ENCODE data around the gene GSTCD. TPM values are rescaled to one million over a fixed set of nuclear protein-coding genes. Genes with fewer than 3 reads are reported as not detected.

Gene GSTCD
- polyA plus RNA-seq, 1 experiment: 12.1 TPM

GRCh38 chr4:105895583-105896460, 187.2 kb downstream of the GSTCD start:
- DNase-seq (ENCODE audit: low read depth, low spot score): no peak
- H3K4me3 ChIP-seq (ENCODE audit: low read depth, low read length): no peak overlapping the region
- TF ChIP-seq, protein P1, sequence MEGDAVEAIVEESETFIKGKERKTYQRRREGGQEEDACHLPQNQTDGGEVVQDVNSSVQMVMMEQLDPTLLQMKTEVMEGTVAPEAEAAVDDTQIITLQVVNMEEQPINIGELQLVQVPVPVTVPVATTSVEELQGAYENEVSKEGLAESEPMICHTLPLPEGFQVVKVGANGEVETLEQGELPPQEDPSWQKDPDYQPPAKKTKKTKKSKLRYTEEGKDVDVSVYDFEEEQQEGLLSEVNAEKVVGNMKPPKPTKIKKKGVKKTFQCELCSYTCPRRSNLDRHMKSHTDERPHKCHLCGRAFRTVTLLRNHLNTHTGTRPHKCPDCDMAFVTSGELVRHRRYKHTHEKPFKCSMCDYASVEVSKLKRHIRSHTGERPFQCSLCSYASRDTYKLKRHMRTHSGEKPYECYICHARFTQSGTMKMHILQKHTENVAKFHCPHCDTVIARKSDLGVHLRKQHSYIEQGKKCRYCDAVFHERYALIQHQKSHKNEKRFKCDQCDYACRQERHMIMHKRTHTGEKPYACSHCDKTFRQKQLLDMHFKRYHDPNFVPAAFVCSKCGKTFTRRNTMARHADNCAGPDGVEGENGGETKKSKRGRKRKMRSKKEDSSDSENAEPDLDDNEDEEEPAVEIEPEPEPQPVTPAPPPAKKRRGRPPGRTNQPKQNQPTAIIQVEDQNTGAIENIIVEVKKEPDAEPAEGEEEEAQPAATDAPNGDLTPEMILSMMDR (IDR thresholded peaks at IDR 0.05; ENCODE audit: low read depth, low read length): no peak
- H3K27me3 ChIP-seq (ENCODE audit: control insufficient read depth, insufficient read depth, low read length): peaks cover 46% of the 10 kb centered on the region
- CTCF ChIA-PET: no interaction called here
- POLR2A ChIA-PET: interaction anchor here (0.7 kb wide), 1 partner anchor 14 kb away, joined by 4 read pairs; no protein-coding TSS in a partner anchor
- H3K27ac ChIP-seq (ENCODE audit: low read depth, low read length): no peak overlapping the region
- H3K9me3 ChIP-seq (ENCODE audit: control insufficient read depth, insufficient read depth, low read length): peaks cover 3% of the 10 kb centered on the region; the same call in 1 of the 2 replicates

DNA sequence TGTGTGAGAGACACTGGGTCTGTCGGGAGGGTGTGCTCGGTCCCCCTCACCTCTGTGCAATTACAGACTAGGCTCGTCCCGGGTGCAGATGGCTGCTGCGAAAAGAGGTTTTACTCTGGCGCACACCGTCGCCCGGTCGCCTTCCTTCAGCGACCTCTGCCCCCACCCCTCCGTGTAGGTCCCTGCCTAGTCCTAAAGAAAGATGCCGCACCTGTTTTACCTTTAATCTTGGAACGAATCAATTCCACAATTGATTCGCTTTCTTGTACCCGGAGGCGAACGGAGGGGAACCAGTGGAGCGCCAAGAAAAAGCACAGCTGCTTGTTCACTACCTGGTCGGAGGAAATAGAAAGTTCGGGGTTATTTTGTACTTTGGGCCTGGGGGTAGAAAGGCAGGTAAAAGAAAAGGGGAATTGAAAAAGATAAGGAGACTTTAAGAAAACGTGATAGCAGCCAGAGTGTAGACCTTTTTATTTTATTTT, 187.9 kb downstream of the GSTCD start:
- H3K27ac ChIP-seq (ENCODE audit: low read depth, low read length): no peak overlapping the region
- H3K9me3 ChIP-seq (ENCODE audit: control insufficient read depth, insufficient read depth, low read length): peaks cover 3% of the 10 kb centered on the region; the same call in 1 of the 2 replicates
- H3K27me3 ChIP-seq (ENCODE audit: control insufficient read depth, insufficient read depth, low read length): peaks cover 46% of the 10 kb centered on the region
- CTCF ChIA-PET: interaction anchor here (0.6 kb wide), 1 partner anchor 1613 kb away, joined by 3 read pairs; no protein-coding TSS in a partner anchor
- no peak overlapping the region for H3K4me3 ChIP-seq (ENCODE audit: low read depth, low read length)
- no peak for DNase-seq (ENCODE audit: low read depth, low spot score)
- TF ChIP-seq, protein P1 (IDR thresholded peaks at IDR 0.05; ENCODE audit: low read depth, low read length): no peak
- POLR2A ChIA-PET: no interaction called here

Other genes starting within 250 kb of the GSTCD start
- gene PPA2, start 234.7 kb upstream of the GSTCD start, polyA plus RNA-seq (2011; rRNA removed): 88.4 and 127 TPM in 2 replicates
- gene ARHGEF38, start 156.2 kb upstream of the GSTCD start, polyA plus RNA-seq (2011; rRNA removed): not detected in 2 replicates
- gene INTS12, start 95 bp upstream of the GSTCD start, polyA plus RNA-seq (2011; rRNA removed): 34.6 and 41.7 TPM in 2 replicates
- not detected in 2 replicates for gene NPNT, start 186.7 kb downstream of the GSTCD start, polyA plus RNA-seq (2011; rRNA removed)